Upper lobe of left lung (tissue), 6 donors: ENCODE results near the gene GNAZ. TPM values are rescaled to one million over a fixed set of nuclear protein-coding genes. Genes with fewer than 3 reads are reported as not detected.

Source experiments
- ATAC-seq, 2 donors: fragments of 200-7000 bp; cut with Tn5 transposase; one replicate each; pipeline ENCODE4 v1.9.1; 2022; ENCODE audit warnings: mild to moderate bottlenecking in 2 of 2, moderate library complexity in 2 of 2; ENCODE audit not compliant: low FRiP score in 2 of 2
- DNase-seq, 2 donors: peaks; one replicate each; pipeline ENCODE4 v3.0.0-alpha.2; 2019 to 2020
- H3K27ac ChIP-seq, 4 donors: fragments of 200-600 bp; sonication (generic); one replicate each; pipeline ENCODE4 v1.5.1; 2016 to 2019
- H3K27me3 ChIP-seq, 4 donors: fragments of 200-600 bp; sonication (generic); one replicate each; pipeline ENCODE4 v1.5.1; 2017 to 2019
- H3K36me3 ChIP-seq, 4 donors: fragments of 200-600 bp; sonication (generic); one replicate each; pipeline ENCODE4 v1.5.1; 2016 to 2019
- H3K4me1 ChIP-seq, 4 donors: fragments of 200-600 bp; sonication (generic); one replicate each; pipeline ENCODE4 v1.5.1; 2018 to 2019
- H3K4me3 ChIP-seq, 4 donors: fragments of 200-600 bp; sonication (generic); one replicate each; pipeline ENCODE4 v1.5.1; 2017 to 2019; ENCODE audit warnings: mild to moderate bottlenecking in 2 of 4, moderate library complexity in 1 of 4
- H3K9me3 ChIP-seq, 4 donors: fragments of 200-600 bp; sonication (generic); one replicate each; pipeline ENCODE4 v1.5.1; 2018 to 2019
- EP300 ChIP-seq, 4 donors: sonication (generic); formaldehyde crosslinking; IDR thresholded peaks; one replicate each; pipeline ENCODE4 v1.5.1; 2017; ENCODE audit warnings: antibody characterized with exemption in 4 of 4, control low read depth in 2 of 4
- POLR2A ChIP-seq, 4 donors: fragments of 450-650 bp; IDR thresholded peaks; one replicate each; pipeline ENCODE4 v1.5.1; 2016 to 2017; ENCODE audit warnings: antibody characterized with exemption in 4 of 4, mild to moderate bottlenecking in 2 of 4
- POLR2AphosphoS5 ChIP-seq, 2 donors: sonication (generic); formaldehyde crosslinking; IDR thresholded peaks; one replicate each; pipeline ENCODE4 v1.5.1; 2017; ENCODE audit warnings: antibody characterized with exemption in 2 of 2
- WGBS, 2 donors: methylation state at CpG; one replicate each; pipeline ENCODE4 v1.1.5; 2017 to 2018; 5-methylcytosine and 5-hydroxymethylcytosine counted together
- total RNA-seq, 6 donors: library from RNA; depleted of rRNA in 4 of 6; stranded (reverse); fragments of >200 nt in 4 of 6; gene quantifications; one replicate each; pipeline versions ENCODE4 v1.1.0 to v1.2.1, GENCODE V29; 2016 to 2021
- TF ChIP-seq, protein P1 (sequence below), 6 experiments: fragments of 450-650 bp in 4 of 6; fragments of 200-600 bp in 2 of 6; sonication (generic) in 2 of 6; IDR thresholded peaks; one replicate each; pipeline ENCODE4 v1.5.1; 2016 to 2019; ENCODE audit warnings: antibody characterized with exemption in 6 of 6
- donor health status: DM: no; HTN: no; CAD: no; lungs with moderate emphysema.
- donor health status: DM: no; HTN: yes; CAD: no; lungs with severe emphysema.

GNAZ gene
- total RNA-seq, 6 donors from 2014 or later: 0.80 to 7.3 (median 2.7) TPM; not detected in 1

DNA sequence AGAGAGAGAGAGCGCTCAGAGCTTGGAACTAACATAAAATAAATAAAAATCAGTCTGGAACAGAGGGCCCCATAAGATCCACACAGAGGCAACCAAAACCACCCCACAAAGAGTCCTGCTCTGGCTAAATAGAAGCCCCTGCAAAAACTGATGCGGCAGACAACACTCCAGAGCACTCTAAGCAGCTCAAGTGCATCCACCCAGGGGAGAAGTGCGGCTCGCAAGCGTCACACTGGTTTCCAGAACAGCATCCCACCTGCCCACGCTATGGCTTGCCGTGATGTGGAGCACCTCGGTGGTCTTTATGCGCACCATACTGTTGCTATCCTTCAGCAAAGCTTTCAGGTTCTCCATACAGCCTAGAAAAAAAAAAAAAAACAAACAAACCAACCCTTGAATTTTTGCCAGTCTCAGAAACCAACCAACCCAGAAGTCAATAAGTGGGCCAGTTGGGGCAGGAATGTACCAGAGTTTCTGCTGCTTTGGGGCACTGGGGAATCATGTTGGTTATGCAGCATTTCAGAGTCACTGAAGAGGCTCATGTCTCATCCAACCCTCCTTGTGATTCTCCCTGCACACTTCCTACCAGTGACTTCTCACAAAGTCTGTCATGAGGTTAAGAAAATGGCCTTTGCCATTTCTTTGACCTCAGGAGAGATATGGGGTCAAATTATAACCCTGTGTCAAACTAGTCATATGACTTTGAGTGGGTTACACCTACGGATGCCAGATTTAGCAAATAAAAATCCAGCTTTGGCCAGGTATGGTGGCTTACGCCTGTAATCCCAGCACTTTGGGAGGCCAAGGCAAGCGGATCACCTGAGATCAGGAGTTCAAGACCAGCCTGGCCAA is 68.5 kb downstream of the GNAZ start:
- DNase-seq (no peak), ATAC-seq (no peak)
- TF ChIP-seq POLR2A (IDR thresholded peaks at IDR 0.05) (no peak), POLR2AphosphoS5 (IDR thresholded peaks at IDR 0.05) (no peak), EP300 (IDR thresholded peaks at IDR 0.05) (no peak)
- TF ChIP-seq, protein P1, sequence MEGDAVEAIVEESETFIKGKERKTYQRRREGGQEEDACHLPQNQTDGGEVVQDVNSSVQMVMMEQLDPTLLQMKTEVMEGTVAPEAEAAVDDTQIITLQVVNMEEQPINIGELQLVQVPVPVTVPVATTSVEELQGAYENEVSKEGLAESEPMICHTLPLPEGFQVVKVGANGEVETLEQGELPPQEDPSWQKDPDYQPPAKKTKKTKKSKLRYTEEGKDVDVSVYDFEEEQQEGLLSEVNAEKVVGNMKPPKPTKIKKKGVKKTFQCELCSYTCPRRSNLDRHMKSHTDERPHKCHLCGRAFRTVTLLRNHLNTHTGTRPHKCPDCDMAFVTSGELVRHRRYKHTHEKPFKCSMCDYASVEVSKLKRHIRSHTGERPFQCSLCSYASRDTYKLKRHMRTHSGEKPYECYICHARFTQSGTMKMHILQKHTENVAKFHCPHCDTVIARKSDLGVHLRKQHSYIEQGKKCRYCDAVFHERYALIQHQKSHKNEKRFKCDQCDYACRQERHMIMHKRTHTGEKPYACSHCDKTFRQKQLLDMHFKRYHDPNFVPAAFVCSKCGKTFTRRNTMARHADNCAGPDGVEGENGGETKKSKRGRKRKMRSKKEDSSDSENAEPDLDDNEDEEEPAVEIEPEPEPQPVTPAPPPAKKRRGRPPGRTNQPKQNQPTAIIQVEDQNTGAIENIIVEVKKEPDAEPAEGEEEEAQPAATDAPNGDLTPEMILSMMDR (IDR thresholded peaks at IDR 0.05): no peak
- no peak overlapping the region for H3K4me3 ChIP-seq
- H3K4me1 ChIP-seq: peaks cover 16 to 25% (median 21%) of the 10 kb centered on the region in 4 donors
- H3K9me3 ChIP-seq: no peaks in the 10 kb centered on the region
- 87 to 89% methylated on average over 11 to 12 of the region's 12 CpGs for WGBS, 2 donors
- peak overlapping the region in 2 of 4 donors; percentile 53 to 66 for H3K27ac ChIP-seq
- H3K36me3 ChIP-seq: no peaks in the 10 kb centered on the region
- no peaks in the 10 kb centered on the region for H3K27me3 ChIP-seq

DNA sequence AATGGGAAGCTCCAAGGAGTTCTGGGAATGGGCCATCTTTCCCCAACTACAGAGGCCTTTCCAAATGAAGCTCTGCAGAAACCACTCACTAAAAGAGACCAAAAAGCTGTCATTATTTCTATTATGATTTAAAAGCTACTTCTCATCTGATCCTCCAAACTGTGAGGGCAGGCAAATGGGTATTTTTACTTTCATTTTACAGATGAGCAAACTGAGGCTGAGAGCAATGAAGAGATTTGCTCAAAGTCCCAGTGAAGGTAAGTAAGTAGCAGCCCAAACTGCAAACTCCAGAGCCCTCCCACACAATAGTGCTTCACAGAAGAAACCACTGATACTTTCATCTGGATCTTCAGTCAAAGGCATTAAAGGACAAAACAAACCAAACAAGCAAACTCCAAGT is 70.1 kb downstream of the GNAZ start:
- TF ChIP-seq POLR2A (IDR thresholded peaks at IDR 0.05) (no peak), EP300 (IDR thresholded peaks at IDR 0.05) (no peak), POLR2AphosphoS5 (IDR thresholded peaks at IDR 0.05) (no peak)
- TF ChIP-seq, protein P1 (IDR thresholded peaks at IDR 0.05): no peak
- H3K9me3 ChIP-seq: no peaks in the 10 kb centered on the region
- ATAC-seq (no peak), DNase-seq (no peak)
- no peak overlapping the region for H3K4me3 ChIP-seq
- H3K36me3 ChIP-seq: no peaks in the 10 kb centered on the region
- H3K4me1 ChIP-seq: peaks cover 22 to 33% (median 29%) of the 10 kb centered on the region in 4 donors
- no peak overlapping the region for H3K27ac ChIP-seq
- H3K27me3 ChIP-seq: no peaks in the 10 kb centered on the region

DNA sequence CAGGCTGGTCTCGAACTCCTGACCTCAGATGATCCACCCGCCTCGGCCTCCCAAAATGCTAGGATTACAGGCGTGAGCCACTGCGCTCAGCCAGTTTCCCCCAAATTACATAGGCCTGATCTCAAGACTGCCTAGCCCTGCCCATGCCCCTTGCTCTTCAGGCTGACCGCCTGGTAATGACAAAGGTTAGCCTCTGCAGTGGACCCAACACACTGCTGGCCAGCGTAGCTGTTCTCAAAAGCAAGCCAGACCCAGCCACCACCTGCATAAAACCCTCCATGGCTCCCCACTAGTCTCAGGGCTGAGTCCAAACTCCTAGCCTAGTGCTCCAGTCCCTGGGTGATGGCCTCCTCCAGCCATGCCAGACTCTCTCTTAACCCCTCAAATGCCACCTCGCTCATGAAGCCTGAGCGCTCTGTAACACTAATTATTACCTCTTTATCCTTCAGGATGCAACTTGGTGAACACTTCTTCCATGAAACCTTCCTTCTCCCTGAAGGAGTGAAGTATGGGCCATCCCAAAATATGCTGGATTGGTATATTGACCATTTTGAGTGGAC is 72.3 kb downstream of the GNAZ start:
- Histone ChIP-seq H3K27me3 (no peaks in the 10 kb centered on the region), H3K4me1 (peaks cover 41 to 56% (median 43%) of the 10 kb centered on the region in 4 donors), H3K27ac (peak overlapping the region; percentile 57 to 75 (median 66)), H3K4me3 (peak overlapping the region in 2 of 4 donors; percentile 38 to 39), H3K36me3 (no peaks in the 10 kb centered on the region), H3K9me3 (no peaks in the 10 kb centered on the region)
- ATAC-seq (no peak), DNase-seq (no peak)
- WGBS, 2 donors: 85 to 88% methylated on average over 7 to 9 of the region's 9 CpGs
- TF ChIP-seq EP300 (IDR thresholded peaks at IDR 0.05) (no peak), POLR2A (IDR thresholded peaks at IDR 0.05) (no peak), POLR2AphosphoS5 (IDR thresholded peaks at IDR 0.05) (no peak)
- TF ChIP-seq, protein P1 (IDR thresholded peaks at IDR 0.05): no peak

DNA sequence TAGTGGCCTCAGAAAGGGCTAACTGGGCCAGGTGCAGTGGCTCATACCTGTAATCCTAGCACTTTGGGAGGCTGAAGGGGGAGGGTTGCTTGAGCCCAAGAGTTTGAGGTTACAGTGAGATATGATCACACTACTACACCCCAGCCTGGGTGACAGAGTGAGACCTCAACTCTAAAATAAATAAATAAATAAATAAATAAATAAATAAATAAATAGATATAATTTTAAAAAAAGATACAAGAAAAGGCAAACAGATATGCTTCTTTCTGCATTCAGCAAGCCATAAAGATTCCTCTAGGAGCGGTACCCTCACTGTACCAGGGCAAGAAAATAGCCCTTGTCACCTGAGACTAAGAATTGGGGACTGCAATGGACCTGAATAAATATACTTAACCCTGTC is 72.8 kb downstream of the GNAZ start:
- ATAC-seq (no peak), DNase-seq (no peak)
- no peaks in the 10 kb centered on the region for H3K9me3 ChIP-seq
- H3K36me3 ChIP-seq: no peaks in the 10 kb centered on the region
- no peak overlapping the region for H3K4me3 ChIP-seq
- no peak overlapping the region for H3K27ac ChIP-seq
- H3K27me3 ChIP-seq: no peaks in the 10 kb centered on the region
- TF ChIP-seq POLR2A (IDR thresholded peaks at IDR 0.05) (no peak), EP300 (IDR thresholded peaks at IDR 0.05) (no peak), POLR2AphosphoS5 (IDR thresholded peaks at IDR 0.05) (no peak)
- TF ChIP-seq, protein P1 (IDR thresholded peaks at IDR 0.05): no peak
- 90 to 97% methylated on average over 1 of the region's 1 CpG for WGBS, 2 donors
- peaks cover 43 to 60% (median 44%) of the 10 kb centered on the region in 4 donors for H3K4me1 ChIP-seq
